Mesenteric fat pad (tissue), 1 donor: ENCODE results near the gene FAM240A. TPM values are rescaled to one million over a fixed set of nuclear protein-coding genes. Genes with fewer than 3 reads are reported as not detected.
A peak's percentile ranks its signal among the peaks of the same experiment; 100 is the strongest.

Source experiments
- DNase-seq: peaks from one replicate; pipeline ENCODE4 v3.0.0-alpha.2; 2020; ENCODE audit warnings: low spot score
- total RNA-seq: library from RNA; stranded (reverse); fragmentation: NEBNext Ultra II Directional; extraction: Animal tissue kit (Norgen Biotek cat#: 25700); gene quantifications from one replicate; pipeline ENCODE4 v1.2.1, GENCODE V29; 2021
- donor health status: DM: yes; HTN: yes; CAD: no.

Gene FAM240A
- total RNA-seq, 1 donor from 2014 or later, result not detected

DNA sequence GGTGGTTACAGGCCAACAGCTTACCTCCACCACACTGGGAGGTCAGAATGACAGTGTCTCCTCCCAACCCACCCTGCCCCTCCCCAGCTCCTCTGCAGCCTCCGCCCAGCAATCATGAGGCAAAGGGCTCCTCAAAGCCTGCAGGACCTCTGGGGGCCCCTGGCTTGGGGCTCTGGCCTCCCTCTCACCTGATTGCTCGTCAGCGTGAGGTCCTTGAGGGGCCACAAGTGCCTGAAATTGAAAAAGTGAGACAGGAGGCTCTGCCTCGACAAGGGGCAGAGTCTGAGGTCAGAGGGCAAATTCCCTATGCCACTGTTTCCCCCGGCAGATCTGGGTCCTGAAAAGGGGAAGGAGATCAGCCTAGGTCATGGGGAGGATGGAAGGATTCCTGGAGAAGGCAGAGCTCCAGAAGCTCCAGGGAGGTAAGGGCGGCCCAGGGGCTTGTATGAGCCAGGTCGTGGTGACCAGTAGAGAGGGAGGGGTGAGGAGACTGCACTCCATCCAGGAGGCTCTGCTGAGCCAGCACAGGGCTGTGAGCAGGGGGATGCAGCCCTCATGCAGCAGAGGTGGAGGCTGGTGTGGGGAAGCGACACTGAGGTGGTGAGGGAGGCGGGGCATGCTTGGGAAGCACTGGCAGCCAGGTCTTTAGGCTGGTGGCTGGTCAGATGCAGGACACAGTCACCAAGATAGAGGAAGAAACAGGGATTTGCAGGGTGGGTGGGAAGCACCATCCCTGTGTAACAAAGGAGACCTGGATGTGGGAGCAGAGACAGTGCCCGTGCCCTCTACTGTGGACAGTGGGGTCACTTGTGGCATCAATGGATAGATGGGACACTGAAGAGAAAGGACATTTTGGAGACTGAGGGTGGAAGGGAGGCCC lies 61.1 kb downstream of the FAM240A start:
- peak; percentile 82 for DNase-seq

DNA sequence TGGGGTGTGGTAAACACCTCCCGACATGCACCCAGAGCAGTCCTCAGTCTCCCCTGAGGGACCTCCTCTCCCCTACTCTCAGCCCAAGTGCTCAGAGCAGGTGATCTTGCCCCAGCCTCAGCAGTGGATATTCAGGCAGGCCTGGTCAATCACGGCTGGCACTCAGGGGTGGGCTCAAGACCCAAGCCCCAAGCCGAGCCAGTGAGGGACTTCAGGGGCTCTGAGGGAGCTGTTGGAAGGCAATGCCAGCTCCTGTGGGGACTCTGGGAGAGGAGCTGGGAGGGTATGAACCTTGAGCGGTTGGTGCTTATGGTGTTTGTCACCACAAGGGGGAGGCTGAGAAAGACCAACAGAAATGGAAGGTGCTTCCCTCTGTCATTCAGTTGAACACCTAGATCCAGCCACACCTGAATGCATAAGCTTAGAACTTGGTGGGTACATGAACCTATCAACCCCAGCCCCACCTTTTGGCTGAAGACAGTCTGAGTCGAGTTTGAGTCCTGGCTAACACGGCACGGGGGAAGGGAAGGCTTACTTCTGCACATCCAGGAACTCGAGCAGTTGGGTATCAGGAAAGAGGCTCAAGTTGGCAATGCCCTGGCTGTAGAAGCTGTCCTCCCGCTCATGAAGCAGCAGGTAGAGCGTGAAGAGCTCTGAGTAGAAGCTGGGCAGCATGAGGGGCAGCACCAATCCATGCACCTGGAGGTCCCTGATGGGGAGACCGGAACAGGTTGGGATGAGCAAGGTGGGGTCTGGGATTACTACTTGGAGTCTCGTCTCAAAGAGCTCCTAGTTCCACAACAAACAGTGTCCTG lies 61.9 kb downstream of the FAM240A start:
- peak; percentile 86 for DNase-seq

DNA sequence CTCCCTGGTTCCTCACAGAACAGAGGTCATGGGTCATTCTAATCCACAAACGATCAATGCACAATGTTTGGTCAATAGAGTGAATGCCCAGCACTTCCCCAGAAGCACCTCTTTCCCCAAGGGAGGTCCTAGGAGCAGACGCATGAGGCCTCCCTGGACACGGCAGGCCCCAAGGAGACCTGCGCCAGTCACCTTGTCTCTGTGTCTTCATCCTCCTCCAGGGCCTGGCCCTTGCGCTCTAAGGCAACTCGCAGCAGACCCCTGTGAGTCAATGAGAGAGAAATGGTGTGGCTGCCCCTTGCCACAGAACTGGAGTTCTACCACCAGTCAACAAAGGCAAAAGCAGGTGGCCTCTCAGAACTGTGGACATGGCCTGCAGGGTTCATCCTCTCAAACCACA lies 63.1 kb downstream of the FAM240A start:
- DNase-seq, result no peak

Other genes starting within 250 kb of the FAM240A start
- gene CCR5, start 241.6 kb upstream of the FAM240A start, total RNA-seq, result 1.7 TPM
- gene CCRL2, start 205.3 kb upstream of the FAM240A start, total RNA-seq, result 8.8 TPM
- 4.3 TPM for gene LTF, start 147.6 kb upstream of the FAM240A start, total RNA-seq
- gene RTP3, start 114.5 kb upstream of the FAM240A start, total RNA-seq, result not detected
- gene LRRC2, start 46.2 kb upstream of the FAM240A start, total RNA-seq, result 2.1 TPM
- 8.4 TPM for gene ALS2CL, start 81.2 kb downstream of the FAM240A start, total RNA-seq
- gene TMIE, start 88.9 kb downstream of the FAM240A start, total RNA-seq, result 0.19 TPM
- not detected for gene PRSS50, start 105.3 kb downstream of the FAM240A start, total RNA-seq